OCI-LY3 (cell line): Measurements from ENCODE around the gene GLP1R.

Experiments used
- H2AFZ ChIP-seq: fragments of 200-600, 300-600 bp; shearing (Covaris generic); 2 replicates; pipeline ENCODE4 v1.6.0; 2014; ENCODE audit warnings: antibody characterized with exemption, low read depth, low read length
- H3K27ac ChIP-seq: fragments of 200-600, 300-600 bp; sonication (generic); 2 replicates; pipeline ENCODE4 v1.5.1; 2014; ENCODE audit warnings: mild to moderate bottlenecking, low read length, moderate library complexity, mixed read lengths
- H3K27me3 ChIP-seq: fragments of 200-600, 300-600 bp; sonication (generic); 2 replicates; pipeline ENCODE4 v1.6.1; 2014; ENCODE audit warnings: low read depth, low read length, mixed read lengths
- H3K36me3 ChIP-seq: fragments of 200-600, 300-600 bp; sonication (generic); replicated peaks from 2 replicates; pipeline ENCODE3; 2014; ENCODE audit warnings: low read depth, low read length, mixed read lengths
- H3K4me1 ChIP-seq: fragments of 300-600, 200-600 bp; sonication (generic); 2 replicates; pipeline ENCODE4 v1.6.1; 2014; ENCODE audit warnings: low read length, mixed read lengths
- H3K4me2 ChIP-seq: fragments of 200-600, 300-600 bp; sonication (generic); 2 replicates; pipeline ENCODE4 v1.6.1; 2014; ENCODE audit warnings: low read length, mixed read lengths
- H3K4me3 ChIP-seq: fragments of 300-600, 200-600 bp; sonication (generic); 2 replicates; pipeline ENCODE4 v1.5.1; 2014; ENCODE audit warnings: antibody characterized with exemption, mild to moderate bottlenecking, low read length, moderate library complexity
- H3K79me2 ChIP-seq: fragments of 300-600, 200-600 bp; shearing (Covaris generic); 2 replicates; pipeline ENCODE4 v1.6.1; 2014; ENCODE audit warnings: mild to moderate bottlenecking, low read length, mixed read lengths
- H3K9ac ChIP-seq: fragments of 300-600, 200-600 bp; shearing (Covaris generic); 2 replicates; pipeline ENCODE4 v1.6.0; 2014; ENCODE audit warnings: mild to moderate bottlenecking, low read length, moderate library complexity
- H3K9me3 ChIP-seq: fragments of 200-600, 300-600 bp; shearing (Covaris generic); 2 replicates; pipeline ENCODE4 v1.6.1; 2014; ENCODE audit warnings: low read length, mixed read lengths; ENCODE audit not compliant: insufficient read depth
- H4K20me1 ChIP-seq: fragments of 200-600, 300-600 bp; sonication (generic); 2 replicates; pipeline ENCODE4 v1.6.1; 2016; ENCODE audit warnings: low read length, mixed read lengths; ENCODE audit not compliant: insufficient read depth
- CTCF ChIP-seq: fragments of 200-600, 300-600 bp; sonication (generic); IDR thresholded peaks from 2 replicates; pipeline ENCODE4 v1.5.1; 2014; ENCODE audit warnings: antibody characterized with exemption, low read length, low read depth
- EZH2phosphoT487 ChIP-seq: fragments of 200-600 bp; shearing (Covaris generic); IDR thresholded peaks from 2 replicates; pipeline ENCODE4 v1.6.1; 2018; ENCODE audit warnings: antibody characterized with exemption, mixed run types, low read depth

The GLP1R gene

GRCh38 chr6:39035681-39036080, 12.9 kb upstream of the GLP1R start:
- Histone ChIP-seq H3K79me2 (no peaks in the 10 kb centered on the region), H3K27ac (no peak overlapping the region), H3K36me3 (no peaks in the 10 kb centered on the region), H3K4me2 (no peak overlapping the region), H3K9me3 (no peaks in the 10 kb centered on the region), H2AFZ (no peak overlapping the region), H3K27me3 (peaks cover 87% of the 10 kb centered on the region), H3K4me3 (no peak overlapping the region), H3K4me1 (peaks cover 8% of the 10 kb centered on the region), H3K9ac (no peak overlapping the region), H4K20me1 (no peaks in the 10 kb centered on the region)
- TF ChIP-seq EZH2phosphoT487 (no peak), CTCF (no peak)

GRCh38 chr6:39037082-39037508, 11.5 kb upstream of the GLP1R start:
- no peaks in the 10 kb centered on the region for H4K20me1 ChIP-seq
- H3K9ac ChIP-seq, result no peak overlapping the region
- H3K9me3 ChIP-seq, result 0 out of 2 replicates have a peak, but pooled peaks cover 8% of the 10 kb centered on the region
- TF ChIP-seq EZH2phosphoT487 (no peak), CTCF (no peak)
- H3K79me2 ChIP-seq, result no peaks in the 10 kb centered on the region
- H3K36me3 ChIP-seq, result peaks cover 5% of the 10 kb centered on the region
- H3K4me1 ChIP-seq, result peaks cover 20% of the 10 kb centered on the region
- H2AFZ ChIP-seq, result no peak overlapping the region
- no peak overlapping the region for H3K4me2 ChIP-seq
- no peak overlapping the region for H3K4me3 ChIP-seq
- no peak overlapping the region for H3K27ac ChIP-seq
- peaks cover 77% of the 10 kb centered on the region for H3K27me3 ChIP-seq

- H3K79me2 ChIP-seq, result no peaks in the 10 kb centered on the region
- no peaks in the 10 kb centered on the region for H4K20me1 ChIP-seq
- H2AFZ ChIP-seq, result no peak overlapping the region
- H3K36me3 ChIP-seq, result peaks cover 5% of the 10 kb centered on the region
- H3K9ac ChIP-seq, result no peak overlapping the region
- H3K4me1 ChIP-seq, result peaks cover 20% of the 10 kb centered on the region
- H3K4me3 ChIP-seq, result no peak overlapping the region
- 0 out of 2 replicates have a peak, but pooled peaks cover 8% of the 10 kb centered on the region for H3K9me3 ChIP-seq
- H3K4me2 ChIP-seq, result no peak overlapping the region
- H3K27me3 ChIP-seq, result peaks cover 71% of the 10 kb centered on the region
- H3K27ac ChIP-seq, result no peak overlapping the region
- TF ChIP-seq CTCF (no peak), EZH2phosphoT487 (no peak)
Measured at GRCh38 chr6:39037707-39038106, 10.9 kb upstream of the GLP1R start.

- Histone ChIP-seq H3K4me2 (peak overlapping the region; percentile 39), H3K27ac (no peak overlapping the region), H4K20me1 (no peaks in the 10 kb centered on the region), H3K4me1 (peaks cover 20% of the 10 kb centered on the region), H3K9me3 (0 out of 2 replicates have a peak, but pooled peaks cover 8% of the 10 kb centered on the region), H2AFZ (no peak overlapping the region), H3K27me3 (peaks cover 47% of the 10 kb centered on the region), H3K79me2 (no peaks in the 10 kb centered on the region), H3K9ac (no peak overlapping the region), H3K36me3 (peaks cover 5% of the 10 kb centered on the region), H3K4me3 (no peak overlapping the region)
- TF ChIP-seq EZH2phosphoT487 (no peak), CTCF (no peak)
Measured at GRCh38 chr6:39040080-39040673, 8.4 kb upstream of the GLP1R start.
